Gastroesophageal sphincter (tissue), 4 donors: ENCODE results near the gene TNFRSF1A. TPM values are rescaled to one million over a fixed set of nuclear protein-coding genes. Genes with fewer than 3 reads are reported as not detected.

Experiments
- ATAC-seq: fragments of 150-250 bp; one replicate; pipeline ENCODE4 v1.9.1; 2016; ENCODE audit warnings: mild to moderate bottlenecking, moderate library complexity
- H3K27ac ChIP-seq, 4 donors: fragments of 200-600 bp; sonication (generic) in 3 of 4; 1 replicate in 3 of 4; 2 replicates in 1 of 4; pipeline ENCODE4 v1.5.1; 2016 to 2019
- H3K27me3 ChIP-seq: fragments of 200-600 bp; sonication (generic); one replicate; pipeline ENCODE4 v1.5.1; 2019
- H3K36me3 ChIP-seq, 2 donors: fragments of 200-600 bp; sonication (generic); one replicate each; pipeline ENCODE4 v1.5.1; 2019; ENCODE audit warnings: control low read depth in 1 of 2
- H3K4me1 ChIP-seq, 3 donors: fragments of 200-600 bp; sonication (generic); 1 replicate in 2 of 3; 2 replicates in 1 of 3; pipeline ENCODE4 v1.5.1; 2016 to 2019; ENCODE audit warnings: control low read depth in 2 of 3
- H3K4me3 ChIP-seq, 2 donors: fragments of 200-600 bp; sonication (generic); one replicate each; pipeline ENCODE4 v1.5.1; 2019; ENCODE audit warnings: mild to moderate bottlenecking in 1 of 2, moderate library complexity in 1 of 2
- H3K9me3 ChIP-seq, 3 donors: fragments of 200-600 bp; sonication (generic); one replicate each; pipeline ENCODE4 v1.5.1; 2017 to 2019; ENCODE audit warnings: control low read depth in 2 of 3
- CTCF ChIP-seq, 4 experiments: fragments of 200-600 bp in 2 of 4; fragments of 450-650 bp in 2 of 4; sonication (generic) in 1 of 4; IDR thresholded peaks; one replicate each; pipeline ENCODE4 v1.5.1; 2017 to 2019; ENCODE audit warnings: antibody characterized with exemption in 4 of 4, mild to moderate bottlenecking in 2 of 4, moderate library complexity in 2 of 4
- EP300 ChIP-seq: sonication (generic); formaldehyde crosslinking; IDR thresholded peaks from one replicate; pipeline ENCODE4 v1.6.1; 2017; ENCODE audit warnings: antibody characterized with exemption, mild to moderate bottlenecking
- POLR2A ChIP-seq, 2 donors: fragments of 450-650 bp; IDR thresholded peaks; one replicate each; pipeline ENCODE4 v1.6.1; 2017; ENCODE audit warnings: antibody characterized with exemption in 2 of 2, mild to moderate bottlenecking in 2 of 2, moderate library complexity in 1 of 2
- POLR2AphosphoS5 ChIP-seq: sonication (generic); formaldehyde crosslinking; IDR thresholded peaks from one replicate; pipeline ENCODE4 v1.6.1; 2017; ENCODE audit warnings: antibody characterized with exemption
- WGBS, 2 donors: methylation state at CpG; one replicate each; pipeline ENCODE4 v1.1.5; 2018; ENCODE audit warnings: low coverage in 1 of 2; 5-methylcytosine and 5-hydroxymethylcytosine counted together
- total RNA-seq, 4 donors: library from RNA; depleted of rRNA; stranded (reverse); fragments of >200 nt; gene quantifications; one replicate each; pipeline ENCODE4 v1.1.0, GENCODE V29; 2016

TNFRSF1A gene
- total RNA-seq, 4 donors from 2014 or later = 150 to 356 (median 227) TPM

- no peaks in the 10 kb centered on the region for H3K27me3 ChIP-seq
- H3K4me1 ChIP-seq = peaks cover 0 to 18% (median 4%) of the 10 kb centered on the region in 3 donors
- WGBS, 2 donors = 80 to 91% methylated on average over 3 to 14 of the region's 16 CpGs
- no peaks in the 10 kb centered on the region for H3K36me3 ChIP-seq
- H3K9me3 ChIP-seq = no peaks in the 10 kb centered on the region
- TF ChIP-seq POLR2AphosphoS5 (no peak), POLR2A (IDR thresholded peaks at IDR 0.05) (no peak), CTCF (IDR thresholded peaks at IDR 0.05) (no peak), EP300 (no peak)
- no peak for ATAC-seq
- H3K4me3 ChIP-seq = no peak overlapping the region
- no peak overlapping the region for H3K27ac ChIP-seq
Measured at GRCh38 chr12:6318440-6318879, 23.4 kb downstream of the TNFRSF1A start.

- Histone ChIP-seq H3K27me3 (no peaks in the 10 kb centered on the region), H3K36me3 (no peaks in the 10 kb centered on the region), H3K4me1 (peaks cover 0 to 12% (median 3%) of the 10 kb centered on the region in 3 donors), H3K9me3 (no peaks in the 10 kb centered on the region), H3K27ac (no peak overlapping the region), H3K4me3 (no peak overlapping the region)
- no peak for ATAC-seq
- WGBS, 2 donors = 87% methylated on average over 6 of the region's 21 CpGs; no CpG with 5 or more reads in 1 of the 2 donors
- TF ChIP-seq EP300 (no peak), POLR2AphosphoS5 (no peak), POLR2A (IDR thresholded peaks at IDR 0.05) (no peak), CTCF (IDR thresholded peaks at IDR 0.05) (no peak)
Measured at GRCh38 chr12:6317693-6318439, 24.0 kb downstream of the TNFRSF1A start.

DNA sequence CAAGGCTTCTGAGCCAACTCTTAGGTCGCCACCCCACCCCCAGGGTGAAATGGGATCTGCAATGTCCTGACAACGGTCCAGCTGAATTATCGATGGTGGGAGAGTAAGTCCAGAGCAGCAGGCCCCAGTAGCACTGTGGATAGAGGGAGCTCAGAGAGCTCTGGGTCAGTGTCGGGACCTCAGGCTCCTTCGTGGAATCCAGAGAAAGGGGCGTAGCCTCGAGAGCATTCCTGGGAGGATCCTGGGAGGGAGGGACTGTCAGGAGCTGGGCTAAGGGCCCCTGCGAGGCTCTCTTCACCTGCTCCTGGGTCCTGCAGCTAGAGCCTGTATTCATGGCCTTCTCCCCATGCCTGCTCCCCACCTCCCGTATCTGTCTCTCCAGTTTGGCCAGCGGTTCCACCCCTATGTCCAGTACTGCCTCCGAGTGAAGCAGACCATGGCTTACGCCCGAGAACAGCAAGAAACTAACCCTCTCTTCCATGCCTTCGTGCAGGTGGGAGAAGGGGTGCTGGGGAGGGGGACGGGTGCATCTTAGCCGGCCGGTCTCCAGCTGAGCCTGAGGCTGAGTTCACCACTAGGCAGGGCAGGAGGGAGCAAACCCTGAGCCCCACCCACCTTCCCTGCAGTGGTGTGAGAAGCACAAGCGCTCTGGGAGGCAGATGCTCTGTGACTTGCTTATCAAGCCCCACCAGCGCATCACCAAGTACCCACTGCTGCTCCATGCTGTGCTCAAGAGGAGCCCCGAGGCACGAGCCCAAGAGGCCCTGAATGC, 24.8 kb downstream of the TNFRSF1A start:
- no peak for TF ChIP-seq CTCF (IDR thresholded peaks at IDR 0.05)
- TF ChIP-seq EP300 = no peak
- TF ChIP-seq POLR2AphosphoS5 = no peak
- TF ChIP-seq POLR2A (IDR thresholded peaks at IDR 0.05) = no peak
- ATAC-seq = no peak
- 69% methylated on average over 8 of the region's 21 CpGs; no CpG with 5 or more reads in 1 of the 2 donors for WGBS, 2 donors
- H3K36me3 ChIP-seq = no peaks in the 10 kb centered on the region
- H3K4me3 ChIP-seq = no peak overlapping the region
- peaks cover 0 to 4% (median 0%) of the 10 kb centered on the region in 3 donors for H3K4me1 ChIP-seq
- H3K27me3 ChIP-seq = no peaks in the 10 kb centered on the region
- H3K27ac ChIP-seq = no peak overlapping the region
- no peaks in the 10 kb centered on the region for H3K9me3 ChIP-seq

DNA sequence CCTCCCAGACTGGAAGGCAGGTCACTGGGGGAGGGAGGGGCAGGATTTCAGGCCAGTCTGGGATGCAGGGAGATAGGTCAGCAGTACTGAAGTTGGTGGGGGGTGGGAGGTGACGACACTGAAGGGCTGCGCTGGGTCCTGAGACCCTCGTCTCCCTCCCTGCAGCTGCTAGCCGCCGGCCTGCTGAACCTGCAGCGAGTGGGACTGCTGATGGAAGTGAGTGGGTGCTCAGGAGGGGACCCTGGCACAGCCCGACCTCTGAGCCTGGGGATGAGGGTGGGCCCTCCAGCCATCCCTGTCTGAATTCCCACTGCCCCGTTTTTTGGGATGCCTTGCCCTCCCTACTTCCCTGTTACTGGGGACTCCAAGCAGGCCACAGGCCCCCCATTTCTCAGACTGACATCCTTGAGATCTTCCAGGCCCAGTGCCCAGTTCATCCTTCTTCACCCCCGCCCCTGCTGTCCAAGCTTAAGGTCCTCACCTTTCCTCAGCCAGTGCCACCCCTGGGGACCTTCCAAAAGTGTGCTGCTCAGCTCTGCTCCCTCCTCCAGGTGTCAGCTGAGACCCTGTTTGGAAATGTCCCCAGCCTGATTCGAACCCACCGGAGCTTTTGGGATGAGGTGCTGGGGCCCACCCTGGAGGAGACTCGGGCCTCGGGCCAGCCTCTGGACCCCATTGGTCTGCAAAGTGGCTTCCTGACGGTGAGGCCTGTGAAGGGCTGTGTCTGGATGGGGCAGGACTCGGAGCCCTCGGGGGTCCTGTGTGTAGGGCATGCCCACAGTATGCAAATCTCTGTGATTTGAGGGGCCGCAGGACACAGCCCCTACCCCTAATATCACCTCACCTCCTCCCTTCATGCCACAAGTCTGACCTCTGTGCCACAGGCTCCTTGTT, 25.9 kb downstream of the TNFRSF1A start:
- ATAC-seq = no peak

GRCh38 chr12:6315184-6315583, 26.7 kb downstream of the TNFRSF1A start:
- H3K4me3 ChIP-seq = no peak overlapping the region
- H3K27me3 ChIP-seq = peaks cover 19% of the 10 kb centered on the region
- ATAC-seq = no peak
- H3K27ac ChIP-seq = no peak overlapping the region
- peaks cover 0 to 9% (median 7%) of the 10 kb centered on the region in 3 donors for H3K4me1 ChIP-seq
- TF ChIP-seq POLR2A (IDR thresholded peaks at IDR 0.05) (no peak), CTCF (IDR thresholded peaks at IDR 0.05) (no peak)
- H3K9me3 ChIP-seq = no peaks in the 10 kb centered on the region
- H3K36me3 ChIP-seq = no peaks in the 10 kb centered on the region
- 87% methylated on average over 6 of the region's 6 CpGs; no CpG with 5 or more reads in 1 of the 2 donors for WGBS, 2 donors

More for the DNA sequence above, 25.9 kb downstream of the TNFRSF1A start:
- no peak overlapping the region for H3K27ac ChIP-seq
- H3K36me3 ChIP-seq = no peaks in the 10 kb centered on the region
- no peak for TF ChIP-seq POLR2AphosphoS5
- no peak for TF ChIP-seq POLR2A (IDR thresholded peaks at IDR 0.05)
- H3K4me3 ChIP-seq = no peak overlapping the region
- H3K4me1 ChIP-seq = peaks cover 0 to 1% (median 0%) of the 10 kb centered on the region in 3 donors
- H3K9me3 ChIP-seq = no peaks in the 10 kb centered on the region
- 83 to 92% methylated on average over 2 to 3 of the region's 17 CpGs for WGBS, 2 donors
- peaks cover 11% of the 10 kb centered on the region for H3K27me3 ChIP-seq
